OCI-LY1 (cell line): ENCODE data around the gene HEG1.
A peak's percentile ranks its signal among the peaks of the same experiment; 100 is the strongest.

Source experiments
- H2AFZ ChIP-seq: fragments of 200-600 bp; sonication (generic), shearing (Covaris generic); 2 replicates; pipeline ENCODE4 v1.6.0; 2014; ENCODE audit warnings: antibody characterized with exemption, mild to moderate bottlenecking, low read length
- H3F3A ChIP-seq: fragments of 200-600 bp; sonication (generic), shearing (Covaris generic); 2 replicates; pipeline ENCODE4 v1.6.0; 2014; ENCODE audit warnings: mild to moderate bottlenecking, antibody characterized with exemption, low read length, moderate library complexity; ENCODE audit not compliant: insufficient read depth
- H3K27ac ChIP-seq: fragments of 200-600 bp; sonication (generic); 2 replicates; pipeline ENCODE4 v1.5.1; 2014; ENCODE audit warnings: low read length, mixed run types, mild to moderate bottlenecking, low read depth; ENCODE audit not compliant: poor library complexity, severe bottlenecking
- H3K27me3 ChIP-seq: fragments of 200-600 bp; sonication (generic); 2 replicates; pipeline ENCODE4 v1.6.0; 2014; ENCODE audit warnings: antibody characterized with exemption, mild to moderate bottlenecking, low read length, moderate library complexity; ENCODE audit not compliant: insufficient read depth
- H3K36me3 ChIP-seq: fragments of 200-600 bp; sonication (generic); 2 replicates; pipeline ENCODE4 v1.6.1; 2014; ENCODE audit warnings: mild to moderate bottlenecking, antibody characterized with exemption, low read length, moderate library complexity, mixed read lengths; ENCODE audit not compliant: insufficient read depth
- H3K4me1 ChIP-seq: fragments of 200-600 bp; sonication (generic); 2 replicates; pipeline ENCODE4 v1.5.1; 2014; ENCODE audit warnings: mild to moderate bottlenecking, low read length, moderate library complexity; ENCODE audit not compliant: insufficient read depth, severe bottlenecking
- H3K4me2 ChIP-seq: fragments of 200-600 bp; sonication (generic), shearing (Covaris generic); 2 replicates; pipeline ENCODE4 v1.6.1; 2014; ENCODE audit warnings: low read length
- H3K4me3 ChIP-seq: fragments of 200-600 bp; sonication (generic); 2 replicates; pipeline ENCODE4 v1.5.1; 2014; ENCODE audit warnings: low read length, low read depth, mild to moderate bottlenecking, mixed read lengths; ENCODE audit not compliant: poor library complexity, severe bottlenecking
- H3K79me2 ChIP-seq: fragments of 200-600 bp; shearing (Covaris generic); 2 replicates; pipeline ENCODE4 v1.6.1; 2016; ENCODE audit warnings: mixed run types, low read length, mixed read lengths; ENCODE audit not compliant: insufficient read depth
- H3K9ac ChIP-seq: fragments of 200-600 bp; sonication (generic), shearing (Covaris generic); 2 replicates; pipeline ENCODE4 v1.6.1; 2014; ENCODE audit warnings: mild to moderate bottlenecking, low read length, mixed read lengths
- H3K9me2 ChIP-seq: fragments of 200-600 bp; sonication (generic), shearing (Covaris generic); 2 replicates; pipeline ENCODE4 v1.6.1; 2014; ENCODE audit warnings: low read depth, mild to moderate bottlenecking, low read length, mixed read lengths
- H3K9me3 ChIP-seq: fragments of 200-600 bp; shearing (Covaris generic); 2 replicates; pipeline ENCODE4 v1.6.1; 2014; ENCODE audit warnings: low read length, mixed read lengths
- H4K20me1 ChIP-seq: fragments of 200-600 bp; sonication (generic), shearing (Covaris generic); 2 replicates; pipeline ENCODE4 v1.6.0; 2016; ENCODE audit warnings: mild to moderate bottlenecking, low read length; ENCODE audit not compliant: insufficient read depth
- EZH2 ChIP-seq: fragments of 200-600 bp; sonication (generic), shearing (Covaris generic); IDR thresholded peaks from 2 replicates; pipeline ENCODE4 v1.8.0; 2017; ENCODE audit warnings: borderline replicate concordance, mixed run types, mild to moderate bottlenecking, antibody characterized with exemption, low read length, moderate library complexity, mixed read lengths
- TF ChIP-seq, protein P1 (sequence below): fragments of 200-600 bp; sonication (generic), shearing (Covaris generic); IDR thresholded peaks from 2 replicates; pipeline ENCODE4 v1.5.1; 2017; ENCODE audit warnings: mild to moderate bottlenecking, antibody characterized with exemption, low read length, moderate library complexity, mixed read lengths

Gene HEG1

DNA sequence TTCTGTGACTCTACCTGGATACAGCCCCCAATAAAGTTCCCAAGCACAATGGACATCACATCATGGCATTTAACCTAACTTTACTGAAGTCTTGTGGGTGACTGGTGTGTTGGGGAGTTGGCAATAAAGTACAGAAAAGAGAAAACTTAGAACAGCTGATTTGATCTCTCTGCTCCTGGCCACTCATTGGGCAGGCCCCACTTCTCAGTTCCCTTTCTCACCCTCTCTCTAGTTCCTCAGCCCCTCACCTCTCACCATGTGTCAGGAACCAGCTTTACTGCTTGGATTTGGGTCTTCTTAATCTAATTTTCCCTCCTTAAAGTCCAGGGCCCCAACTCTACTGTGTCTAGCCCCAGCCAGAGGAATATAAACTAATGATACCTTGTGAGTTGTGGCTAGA is 120.5 kb downstream of the HEG1 start:
- no peaks in the 10 kb centered on the region for H3K4me1 ChIP-seq
- no peaks in the 10 kb centered on the region for H3K36me3 ChIP-seq
- H3K4me3 ChIP-seq: no peak overlapping the region
- TF ChIP-seq, protein P1, sequence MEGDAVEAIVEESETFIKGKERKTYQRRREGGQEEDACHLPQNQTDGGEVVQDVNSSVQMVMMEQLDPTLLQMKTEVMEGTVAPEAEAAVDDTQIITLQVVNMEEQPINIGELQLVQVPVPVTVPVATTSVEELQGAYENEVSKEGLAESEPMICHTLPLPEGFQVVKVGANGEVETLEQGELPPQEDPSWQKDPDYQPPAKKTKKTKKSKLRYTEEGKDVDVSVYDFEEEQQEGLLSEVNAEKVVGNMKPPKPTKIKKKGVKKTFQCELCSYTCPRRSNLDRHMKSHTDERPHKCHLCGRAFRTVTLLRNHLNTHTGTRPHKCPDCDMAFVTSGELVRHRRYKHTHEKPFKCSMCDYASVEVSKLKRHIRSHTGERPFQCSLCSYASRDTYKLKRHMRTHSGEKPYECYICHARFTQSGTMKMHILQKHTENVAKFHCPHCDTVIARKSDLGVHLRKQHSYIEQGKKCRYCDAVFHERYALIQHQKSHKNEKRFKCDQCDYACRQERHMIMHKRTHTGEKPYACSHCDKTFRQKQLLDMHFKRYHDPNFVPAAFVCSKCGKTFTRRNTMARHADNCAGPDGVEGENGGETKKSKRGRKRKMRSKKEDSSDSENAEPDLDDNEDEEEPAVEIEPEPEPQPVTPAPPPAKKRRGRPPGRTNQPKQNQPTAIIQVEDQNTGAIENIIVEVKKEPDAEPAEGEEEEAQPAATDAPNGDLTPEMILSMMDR: no peak
- TF ChIP-seq EZH2: no peak
- no peaks in the 10 kb centered on the region for H3K9me2 ChIP-seq
- H3K4me2 ChIP-seq: no peak overlapping the region
- H3K27me3 ChIP-seq: no peaks in the 10 kb centered on the region
- no peaks in the 10 kb centered on the region for H4K20me1 ChIP-seq
- H3K27ac ChIP-seq: no peak overlapping the region
- H3K9me3 ChIP-seq: no peaks in the 10 kb centered on the region
- H3F3A ChIP-seq: no peaks in the 10 kb centered on the region
- H3K9ac ChIP-seq: no peak overlapping the region
- H2AFZ ChIP-seq: no peak overlapping the region
- H3K79me2 ChIP-seq: no peaks in the 10 kb centered on the region

DNA sequence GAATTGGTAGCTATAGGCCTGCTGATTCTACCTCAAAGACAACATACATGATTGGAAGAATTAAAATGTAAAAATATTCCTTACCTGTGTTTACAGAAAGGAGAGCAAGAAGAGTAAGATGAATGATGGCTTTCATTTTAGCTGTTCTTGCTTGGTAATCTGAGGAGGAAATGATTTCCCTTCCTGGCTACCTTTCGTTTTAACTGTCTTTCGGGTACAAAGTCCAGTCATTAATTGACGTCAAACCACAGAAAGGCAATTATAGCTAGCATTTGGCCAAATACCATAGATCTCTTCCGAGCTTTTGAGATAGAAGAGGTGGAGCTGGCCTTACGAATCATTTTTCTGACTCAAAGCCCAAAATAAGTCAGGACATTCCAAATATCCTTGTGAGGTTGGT is 121.2 kb downstream of the HEG1 start, which contains the start of gene MUC13:
MUC13 (minus strand) TSS at position 175 of the 400 bp plus-strand sequence; CDS start at position 136, 39 bp downstream.
- Histone ChIP-seq H3K9me2 (no peaks in the 10 kb centered on the region), H3K9ac (no peak within 1 kb of the TSS), H4K20me1 (no peaks in the 10 kb centered on the region), H3K4me3 (no peak within 1 kb of the TSS), H3K4me1 (no peaks in the 10 kb centered on the region), H2AFZ (no peak within 1 kb of the TSS), H3K4me2 (no peak within 1 kb of the TSS), H3K27ac (no peak within 1 kb of the TSS), H3F3A (no peaks in the 10 kb centered on the region), H3K79me2 (no peaks in the 10 kb centered on the region), H3K9me3 (no peaks in the 10 kb centered on the region), H3K27me3 (no peaks in the 10 kb centered on the region), H3K36me3 (no peaks in the 10 kb centered on the region)
- TF ChIP-seq, protein P1: no peak
- no peak for TF ChIP-seq EZH2

DNA sequence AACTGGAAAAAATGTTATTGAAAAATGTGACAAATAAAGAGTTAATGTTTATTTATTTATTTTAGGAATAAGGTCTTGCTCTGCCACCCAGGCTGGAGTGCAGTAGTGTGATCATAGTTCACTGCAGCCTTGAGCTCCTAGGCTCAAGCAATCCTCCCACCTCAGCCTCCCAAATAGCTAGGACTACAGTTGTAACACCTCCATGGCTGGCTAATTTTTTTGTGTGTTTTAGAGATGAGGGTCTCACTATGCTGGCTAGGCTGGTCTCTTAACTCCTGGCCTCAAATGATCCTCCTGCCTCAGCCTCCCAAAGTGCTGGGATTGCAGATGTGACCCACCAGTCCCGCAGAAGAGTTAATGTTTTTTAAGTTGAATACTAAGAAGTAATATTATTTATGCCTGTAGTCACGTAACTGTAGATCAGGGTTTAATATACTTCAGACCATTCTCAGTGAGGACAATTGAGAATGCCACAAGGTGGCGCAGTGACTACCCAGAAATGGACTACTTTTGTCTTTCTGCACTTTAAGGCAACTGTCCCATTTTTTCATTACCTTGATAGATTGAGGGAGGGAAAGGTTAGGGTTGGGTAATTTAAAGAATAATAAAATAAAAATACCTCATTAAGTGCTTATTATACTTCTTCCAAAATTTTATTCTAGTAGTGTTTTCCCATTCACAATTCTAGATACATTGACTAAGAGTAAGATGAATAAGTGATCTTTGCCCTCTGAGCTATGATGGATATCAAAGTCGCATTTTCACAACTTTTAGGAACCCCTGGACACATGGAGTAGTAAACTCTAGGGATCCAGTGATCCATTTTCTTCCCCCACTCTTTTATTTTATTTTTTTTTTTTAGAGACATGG is 127.2 kb downstream of the HEG1 start:
- no peak overlapping the region for H3K4me3 ChIP-seq
- no peak overlapping the region for H3K9ac ChIP-seq
- H3K9me2 ChIP-seq: no peaks in the 10 kb centered on the region
- TF ChIP-seq, protein P1: peak; percentile 74
- no peak for TF ChIP-seq EZH2
- no peaks in the 10 kb centered on the region for H3K9me3 ChIP-seq
- no peaks in the 10 kb centered on the region for H3K4me1 ChIP-seq
- H3K27ac ChIP-seq: no peak overlapping the region
- H3K4me2 ChIP-seq: no peak overlapping the region
- H3K79me2 ChIP-seq: no peaks in the 10 kb centered on the region
- H3K36me3 ChIP-seq: no peaks in the 10 kb centered on the region
- no peaks in the 10 kb centered on the region for H3F3A ChIP-seq
- no peak overlapping the region for H2AFZ ChIP-seq
- H4K20me1 ChIP-seq: no peaks in the 10 kb centered on the region
- no peaks in the 10 kb centered on the region for H3K27me3 ChIP-seq
